Measurements from ENCODE around the gene TMEM187.
"Not testable (repeated sequence)": the region's sequence is repeated elsewhere in the genome, so short reads cannot be mapped to it uniquely, and the experiment has no call there.

The TMEM187 gene

DNA sequence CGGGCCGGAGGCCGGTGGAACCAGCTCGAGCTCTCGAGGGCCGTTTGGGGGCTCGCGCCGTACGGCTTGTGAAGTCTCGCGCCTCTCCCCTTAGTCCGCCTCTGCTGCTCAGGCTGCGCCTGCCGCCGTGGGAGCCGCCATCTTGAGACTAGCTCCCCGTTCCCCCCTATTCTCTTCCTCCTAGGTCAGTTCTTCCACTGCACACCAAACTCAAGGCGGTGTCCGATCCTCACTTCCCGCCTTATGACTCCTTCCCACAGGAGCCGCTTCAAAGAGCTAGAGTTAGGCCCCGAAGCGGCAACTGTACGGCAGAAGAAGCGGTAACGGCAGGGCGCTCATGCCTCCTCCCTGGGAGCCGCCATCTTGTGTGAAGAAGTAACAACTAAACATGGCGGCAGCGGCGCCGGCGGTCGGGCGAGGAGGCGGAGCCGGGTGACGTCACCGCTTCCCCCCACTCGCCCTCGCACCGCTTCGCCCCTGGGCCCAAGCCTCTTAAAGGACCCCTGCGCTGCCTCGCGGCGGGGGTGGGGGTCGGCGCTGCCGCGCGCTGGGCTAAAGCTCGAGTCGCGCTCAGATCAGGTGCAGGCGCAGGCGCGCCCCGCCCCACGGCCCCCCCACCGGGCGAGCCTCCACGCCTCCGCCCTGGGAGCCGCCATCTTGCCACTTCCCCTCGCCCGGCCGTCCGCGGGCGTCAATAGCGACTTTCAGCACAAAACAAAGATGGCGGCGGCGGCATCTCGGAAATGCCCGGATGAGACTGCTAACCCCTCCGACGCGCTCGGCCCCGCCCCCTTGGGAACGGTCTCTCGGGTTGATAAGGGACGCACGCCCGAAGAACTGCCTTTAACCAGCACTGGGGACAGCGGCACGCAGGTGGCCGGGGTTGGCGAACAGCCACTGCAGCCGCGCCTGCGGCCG is 845 bp upstream of the TMEM187 start, which contains the start of gene HCFC1:
HCFC1 (minus strand) TSS at position 369 of the 918 bp plus-strand sequence. CDS start 978 bp downstream, outside the sequence.
- peak within 1 kb of the TSS; percentile 83 for H3K4me3 ChIP-seq (ENCODE audit: low read depth, low read length)
- DNase-seq (ENCODE audit: low read depth) = peak; percentile 88
- TF ChIP-seq, protein P1, sequence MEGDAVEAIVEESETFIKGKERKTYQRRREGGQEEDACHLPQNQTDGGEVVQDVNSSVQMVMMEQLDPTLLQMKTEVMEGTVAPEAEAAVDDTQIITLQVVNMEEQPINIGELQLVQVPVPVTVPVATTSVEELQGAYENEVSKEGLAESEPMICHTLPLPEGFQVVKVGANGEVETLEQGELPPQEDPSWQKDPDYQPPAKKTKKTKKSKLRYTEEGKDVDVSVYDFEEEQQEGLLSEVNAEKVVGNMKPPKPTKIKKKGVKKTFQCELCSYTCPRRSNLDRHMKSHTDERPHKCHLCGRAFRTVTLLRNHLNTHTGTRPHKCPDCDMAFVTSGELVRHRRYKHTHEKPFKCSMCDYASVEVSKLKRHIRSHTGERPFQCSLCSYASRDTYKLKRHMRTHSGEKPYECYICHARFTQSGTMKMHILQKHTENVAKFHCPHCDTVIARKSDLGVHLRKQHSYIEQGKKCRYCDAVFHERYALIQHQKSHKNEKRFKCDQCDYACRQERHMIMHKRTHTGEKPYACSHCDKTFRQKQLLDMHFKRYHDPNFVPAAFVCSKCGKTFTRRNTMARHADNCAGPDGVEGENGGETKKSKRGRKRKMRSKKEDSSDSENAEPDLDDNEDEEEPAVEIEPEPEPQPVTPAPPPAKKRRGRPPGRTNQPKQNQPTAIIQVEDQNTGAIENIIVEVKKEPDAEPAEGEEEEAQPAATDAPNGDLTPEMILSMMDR (conservative IDR thresholded peaks at IDR 0.05; ENCODE audit: low read depth, low read length) = no peak

DNA sequence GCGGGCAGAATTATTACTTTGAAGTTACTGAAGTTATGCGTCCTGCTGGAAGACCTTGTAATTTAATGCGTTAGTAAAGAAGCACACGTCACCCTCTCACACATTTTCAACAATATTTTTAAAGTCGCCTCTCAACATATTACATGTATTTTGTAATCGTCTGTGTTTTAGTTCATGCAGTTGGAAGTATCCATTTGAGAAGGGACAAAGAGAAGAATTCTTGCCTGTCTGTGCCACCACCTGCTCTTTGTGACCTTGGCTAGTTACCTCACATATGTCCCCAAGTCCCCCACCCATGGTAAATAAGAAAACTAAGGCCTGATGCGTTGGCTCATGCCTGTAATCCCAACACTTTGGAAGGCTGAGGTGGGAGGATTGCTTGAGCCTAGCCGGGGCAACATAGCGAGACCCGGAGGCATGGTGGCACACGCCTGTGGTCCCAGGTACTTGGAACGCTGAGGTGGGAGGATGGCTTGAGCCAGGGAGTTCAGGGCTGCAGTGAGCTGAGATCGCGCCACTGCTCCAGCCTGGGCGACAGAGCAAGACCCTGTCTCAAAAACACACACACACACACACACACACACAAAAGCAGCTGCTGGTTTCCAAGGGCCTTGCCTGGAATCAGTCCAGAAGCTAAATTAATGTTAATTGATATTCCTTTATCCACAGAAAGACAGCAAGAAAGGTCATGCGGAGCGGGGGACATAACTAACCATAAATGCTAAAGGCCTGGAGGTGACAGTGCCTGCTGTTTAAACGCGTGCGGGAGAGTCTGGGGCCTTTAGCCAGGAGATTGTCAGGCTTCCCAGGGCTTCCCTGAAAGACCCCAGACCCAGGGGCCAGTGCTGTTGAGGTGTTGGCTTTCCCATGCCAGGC is 811 bp downstream of the TMEM187 start:
- TF ChIP-seq, protein P1 (conservative IDR thresholded peaks at IDR 0.05; ENCODE audit: low read depth, low read length) = no peak
- DNase-seq (ENCODE audit: low read depth) = peak; percentile 34
- H3K4me3 ChIP-seq (ENCODE audit: low read depth, low read length) = peak overlapping the region; percentile 83

DNA sequence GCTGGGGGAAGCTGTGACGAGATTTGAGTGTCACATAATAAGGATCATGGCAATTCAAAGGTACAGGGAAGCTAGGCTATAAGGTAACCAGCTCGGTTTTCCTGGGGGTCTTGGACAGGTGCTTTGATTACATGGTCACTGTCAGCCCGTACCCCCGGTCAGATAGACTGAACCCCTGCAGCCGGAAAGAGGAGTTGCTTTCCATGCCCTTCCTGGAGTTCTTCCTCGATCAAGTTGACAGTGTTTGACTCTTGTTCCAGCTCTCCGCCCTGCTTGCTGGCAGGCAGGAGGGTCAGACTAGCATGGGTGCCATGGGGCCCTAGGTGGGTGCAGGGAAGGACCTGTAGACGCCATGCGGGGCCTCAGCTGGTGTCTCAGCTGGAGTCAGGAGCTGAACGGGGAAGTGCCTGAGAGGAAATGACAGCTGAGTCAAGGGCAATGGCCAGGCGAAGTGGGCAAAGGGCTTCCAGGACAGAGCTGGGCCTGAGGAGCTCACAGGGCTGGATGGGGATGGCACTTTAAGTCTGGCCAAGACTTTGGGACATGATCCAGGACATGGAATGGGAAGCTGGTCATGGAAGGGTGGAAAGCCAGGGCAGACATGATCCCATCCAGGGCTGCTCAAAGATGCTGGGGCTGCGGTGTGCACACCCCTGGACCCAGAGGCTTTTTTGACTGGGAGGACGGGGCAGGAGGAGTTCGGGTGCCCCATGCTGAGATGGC is 1.6 kb downstream of the TMEM187 start:
- TF ChIP-seq, protein P1 (conservative IDR thresholded peaks at IDR 0.05; ENCODE audit: low read depth, low read length) = no peak
- H3K4me3 ChIP-seq (ENCODE audit: low read depth, low read length) = no peak overlapping the region
- no peak for DNase-seq (ENCODE audit: low read depth)

DNA sequence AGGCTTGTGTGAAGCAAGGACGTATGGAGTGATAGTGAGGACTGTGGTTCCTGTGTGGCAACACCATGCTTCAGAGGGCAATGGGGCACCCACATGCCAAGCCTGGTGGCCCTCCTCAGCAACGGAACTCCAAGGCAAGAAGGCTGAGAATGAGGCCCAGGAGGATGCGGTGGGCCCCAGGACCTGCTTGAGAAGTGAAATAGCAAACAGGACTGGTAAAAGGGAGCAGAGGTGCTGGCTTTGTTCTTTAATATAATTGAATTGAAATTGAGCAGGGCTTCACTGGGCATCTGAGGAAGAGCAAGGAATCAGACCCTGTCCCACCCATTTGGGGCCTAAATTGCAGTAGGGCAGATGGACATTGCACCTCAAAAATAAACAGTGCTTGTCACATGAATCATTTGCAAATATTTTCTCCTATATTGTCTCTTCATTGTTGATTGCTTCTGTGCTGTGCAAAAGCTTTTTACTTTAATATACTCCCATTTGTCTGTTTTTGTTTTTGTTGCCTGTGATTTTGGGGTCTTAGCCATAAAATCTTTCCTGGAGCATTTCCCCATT is 2.3 kb downstream of the TMEM187 start:
- H3K4me3 ChIP-seq (ENCODE audit: low read depth, low read length) = no peak overlapping the region
- no peak for DNase-seq (ENCODE audit: low read depth)
- TF ChIP-seq, protein P1 (conservative IDR thresholded peaks at IDR 0.05; ENCODE audit: low read depth, low read length) = no peak

DNA sequence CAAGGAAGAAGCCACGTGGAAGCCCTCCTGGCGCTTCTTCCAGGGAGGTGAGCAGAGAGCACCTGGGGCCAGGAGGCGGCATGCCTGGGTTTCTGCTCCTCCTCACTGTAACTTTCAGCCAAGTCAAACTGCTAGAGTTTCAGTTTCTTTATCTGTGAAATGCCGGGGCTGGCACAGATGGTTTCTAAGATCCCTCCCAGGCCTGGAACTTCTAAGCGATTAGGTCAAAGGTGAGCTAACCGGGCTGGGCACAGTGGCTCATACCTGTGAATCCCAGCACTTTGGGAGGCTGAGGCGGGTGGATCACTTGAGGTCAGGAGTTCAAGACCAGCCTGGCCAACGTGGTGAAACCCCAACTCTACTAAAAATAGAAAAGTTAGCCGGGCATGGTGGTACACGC is 7.8 kb downstream of the TMEM187 start:
- H3K4me3 ChIP-seq (ENCODE audit: low read depth, low read length); DNase-seq (ENCODE audit: low read depth): not testable (repeated sequence)

DNA sequence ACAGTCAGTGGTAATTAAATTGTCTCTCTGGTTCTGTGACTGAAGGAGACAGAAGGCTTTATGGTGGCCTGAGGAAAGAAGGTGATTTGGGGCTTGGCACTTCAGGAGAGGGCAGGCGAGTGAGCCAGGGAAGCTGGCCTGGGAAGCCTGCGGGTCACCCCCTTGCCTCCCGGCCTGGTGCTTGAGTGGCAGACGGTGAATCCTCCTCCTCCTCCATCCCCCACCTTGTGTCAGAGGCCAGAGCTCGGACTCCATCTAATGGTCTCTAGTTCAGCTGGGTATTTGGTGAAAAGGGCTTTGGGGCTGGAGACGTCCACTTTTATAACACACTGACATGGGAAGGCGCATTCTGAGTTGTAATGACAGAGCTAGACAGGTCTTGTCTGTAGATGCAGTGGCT is 8.7 kb downstream of the TMEM187 start:
- no peak overlapping the region for H3K4me3 ChIP-seq (ENCODE audit: low read depth, low read length)
- DNase-seq (ENCODE audit: low read depth) = no peak
- TF ChIP-seq, protein P1 (conservative IDR thresholded peaks at IDR 0.05; ENCODE audit: low read depth, low read length) = no peak

Measured in choroid plexus epithelial cell (primary cell).